AG10803 (cell line): ENCODE results near the gene ARHGEF2.

Experiments used
- DNase-seq: peaks from one replicate; pipeline ENCODE4 v3.0.0; 2010; ENCODE audit warnings: low read depth
- H3K4me3 ChIP-seq: 2 replicates; pipeline ENCODE4 v1.5.1; 2011; ENCODE audit warnings: mild to moderate bottlenecking, low read length, control low read depth
- CTCF ChIP-seq: conservative IDR thresholded peaks from 2 replicates; pipeline ENCODE4 v1.5.1; 2011; ENCODE audit warnings: mild to moderate bottlenecking, low read length, control low read depth, inconsistent platforms

The ARHGEF2 gene

GRCh38 chr1:155968670-155969069 lies 9.7 kb downstream of the ARHGEF2 start:
- H3K4me3 ChIP-seq, result no peak overlapping the region
- peak; percentile 63 for DNase-seq
- TF ChIP-seq CTCF, result no peak

- H3K4me3 ChIP-seq, result no peak overlapping the region
- no peak for TF ChIP-seq CTCF
These were observed 10.3 kb downstream of the ARHGEF2 start for GRCh38 chr1:155968051-155968400.

GRCh38 chr1:155967341-155968050 lies 10.9 kb downstream of the ARHGEF2 start:
- no peak for DNase-seq
- TF ChIP-seq CTCF, result no peak

More at GRCh38 chr1:155968051-155968400, 10.3 kb downstream of the ARHGEF2 start:
- no peak for DNase-seq

GRCh38 chr1:155966750-155967149 lies 11.6 kb downstream of the ARHGEF2 start:
- DNase-seq, result no peak
- no peak for TF ChIP-seq CTCF
- H3K4me3 ChIP-seq, result no peak overlapping the region

More at GRCh38 chr1:155967341-155968050, 10.9 kb downstream of the ARHGEF2 start:
- H3K4me3 ChIP-seq, result no peak overlapping the region

- no peak for TF ChIP-seq CTCF
- no peak for DNase-seq
- no peak overlapping the region for H3K4me3 ChIP-seq
These were observed 12.2 kb downstream of the ARHGEF2 start for GRCh38 chr1:155966135-155966534.

- DNase-seq, result no peak
- no peak overlapping the region for H3K4me3 ChIP-seq
- no peak for TF ChIP-seq CTCF
These were observed 14.2 kb downstream of the ARHGEF2 start for GRCh38 chr1:155964193-155964592.

- no peak overlapping the region for H3K4me3 ChIP-seq
- no peak for DNase-seq
- TF ChIP-seq CTCF, result no peak
These were observed 15.6 kb downstream of the ARHGEF2 start for GRCh38 chr1:155962599-155963211.
